ENCODE measurements around the gene ZMYM5. TPM values are rescaled to one million over a fixed set of nuclear protein-coding genes. Genes with fewer than 3 reads are reported as not detected.
"Not testable (repeated sequence)": the region's sequence is repeated elsewhere in the genome, so short reads cannot be mapped to it uniquely, and the experiment has no call there.

ZMYM5 gene
- polyA plus RNA-seq (2012; ENCODE audit: missing spikeins), result 13.7 TPM

GRCh38 chr13:19863323-19864023, at the start of gene ZMYM5:
Gene ZMYM5 (minus strand): TSS chr13:19863649. CDS start chr13:19852180, 11,469 bp downstream.
- FAIRE-seq (peak; percentile 97), DNase-seq (ENCODE audit: insufficient read length) (peak; percentile 89)
- TF ChIP-seq POLR2AphosphoS5 (IDR thresholded peaks at IDR 0.05; ENCODE audit: low read depth, low read length), result peak; percentile 69
- TF ChIP-seq POLR2A (IDR thresholded peaks at IDR 0.05; ENCODE audit: low read depth, low read length), result peak; percentile 76
- TF ChIP-seq TAF1 (IDR thresholded peaks at IDR 0.05; ENCODE audit: borderline replicate concordance, low read depth, low read length), result 0 out of 2 replicates have a peak, but pooled peaks have one; percentile 44

- TF ChIP-seq TAF1 (IDR thresholded peaks at IDR 0.05; ENCODE audit: borderline replicate concordance, low read depth, low read length) (no peak), POLR2AphosphoS5 (IDR thresholded peaks at IDR 0.05; ENCODE audit: low read depth, low read length) (no peak), POLR2A (IDR thresholded peaks at IDR 0.05; ENCODE audit: low read depth, low read length) (no peak)
- FAIRE-seq, result no peak
- DNase-seq (ENCODE audit: insufficient read length), result no peak
Observed at GRCh38 chr13:19910336-19911072, 47.1 kb upstream of the ZMYM5 start.

- FAIRE-seq, result no peak
- TF ChIP-seq POLR2A (IDR thresholded peaks at IDR 0.05; ENCODE audit: low read depth, low read length), result no peak
- TF ChIP-seq POLR2AphosphoS5 (IDR thresholded peaks at IDR 0.05; ENCODE audit: low read depth, low read length), result no peak
- TF ChIP-seq TAF1 (IDR thresholded peaks at IDR 0.05; ENCODE audit: borderline replicate concordance, low read depth, low read length), result no peak
Observed at GRCh38 chr13:19908350-19908986, 45.0 kb upstream of the ZMYM5 start.

GRCh38 chr13:19905487-19906195, 42.2 kb upstream of the ZMYM5 start:
- not testable (repeated sequence) for DNase-seq (ENCODE audit: insufficient read length); FAIRE-seq

More at GRCh38 chr13:19908350-19908986, 45.0 kb upstream of the ZMYM5 start:
- DNase-seq (ENCODE audit: insufficient read length), result no peak

- no peak for TF ChIP-seq POLR2AphosphoS5 (IDR thresholded peaks at IDR 0.05; ENCODE audit: low read depth, low read length)
- no peak for TF ChIP-seq POLR2A (IDR thresholded peaks at IDR 0.05; ENCODE audit: low read depth, low read length)
- no peak for TF ChIP-seq TAF1 (IDR thresholded peaks at IDR 0.05; ENCODE audit: borderline replicate concordance, low read depth, low read length)
Observed at GRCh38 chr13:19890030-19890429, 26.6 kb upstream of the ZMYM5 start.

GRCh38 chr13:19888799-19889198, 25.4 kb upstream of the ZMYM5 start:
- FAIRE-seq, result no peak
- DNase-seq (ENCODE audit: insufficient read length), result no peak
- TF ChIP-seq POLR2AphosphoS5 (IDR thresholded peaks at IDR 0.05; ENCODE audit: low read depth, low read length) (no peak), TAF1 (IDR thresholded peaks at IDR 0.05; ENCODE audit: borderline replicate concordance, low read depth, low read length) (no peak), POLR2A (IDR thresholded peaks at IDR 0.05; ENCODE audit: low read depth, low read length) (no peak)

More at GRCh38 chr13:19890030-19890429, 26.6 kb upstream of the ZMYM5 start:
- no peak for DNase-seq (ENCODE audit: insufficient read length)
- FAIRE-seq, result no peak

- DNase-seq (ENCODE audit: insufficient read length), result no peak
- TF ChIP-seq POLR2A (IDR thresholded peaks at IDR 0.05; ENCODE audit: low read depth, low read length) (no peak), POLR2AphosphoS5 (IDR thresholded peaks at IDR 0.05; ENCODE audit: low read depth, low read length) (no peak), TAF1 (IDR thresholded peaks at IDR 0.05; ENCODE audit: borderline replicate concordance, low read depth, low read length) (no peak)
- no peak for FAIRE-seq
Observed at GRCh38 chr13:19882231-19882630, 18.8 kb upstream of the ZMYM5 start.

- no peak for TF ChIP-seq TAF1 (IDR thresholded peaks at IDR 0.05; ENCODE audit: borderline replicate concordance, low read depth, low read length)
- TF ChIP-seq POLR2AphosphoS5 (IDR thresholded peaks at IDR 0.05; ENCODE audit: low read depth, low read length), result no peak
- no peak for TF ChIP-seq POLR2A (IDR thresholded peaks at IDR 0.05; ENCODE audit: low read depth, low read length)
- no peak for FAIRE-seq
- no peak for DNase-seq (ENCODE audit: insufficient read length)
Observed at GRCh38 chr13:19881641-19882040, 18.2 kb upstream of the ZMYM5 start.

GRCh38 chr13:19864746-19865309, 1.4 kb upstream of the ZMYM5 start:
- FAIRE-seq, result peak; percentile 66
- TF ChIP-seq POLR2A (IDR thresholded peaks at IDR 0.05; ENCODE audit: low read depth, low read length) (no peak), TAF1 (IDR thresholded peaks at IDR 0.05; ENCODE audit: borderline replicate concordance, low read depth, low read length) (no peak), POLR2AphosphoS5 (IDR thresholded peaks at IDR 0.05; ENCODE audit: low read depth, low read length) (no peak)
- peak; percentile 35 for DNase-seq (ENCODE audit: insufficient read length)

GRCh38 chr13:19864024-19864745, 736 bp upstream of the ZMYM5 start:
- peak; percentile 62 for FAIRE-seq
- TF ChIP-seq TAF1 (IDR thresholded peaks at IDR 0.05; ENCODE audit: borderline replicate concordance, low read depth, low read length) (no peak), POLR2A (IDR thresholded peaks at IDR 0.05; ENCODE audit: low read depth, low read length) (peak; percentile 78), POLR2AphosphoS5 (IDR thresholded peaks at IDR 0.05; ENCODE audit: low read depth, low read length) (peak; percentile 64)
- DNase-seq (ENCODE audit: insufficient read length), result peak; percentile 46
